Measurements from ENCODE around the gene CDT1. TPM values are rescaled to one million over a fixed set of nuclear protein-coding genes. Genes with fewer than 3 reads are reported as not detected.

CDT1 gene
- total RNA-seq, 1 experiment from 2014 or later = 16.6 TPM

- peaks cover 13% of the 10 kb centered on the region for H3K36me3 Mint-ChIP-seq (ENCODE audit: insufficient read depth, unreplicated experiment)
- no peak for DNase-seq (ENCODE audit: unreplicated experiment)
- TF ChIP-seq CTCF (IDR thresholded peaks at IDR 0.05; ENCODE audit: unreplicated experiment) = no peak
- peaks cover 8% of the 10 kb centered on the region for H3K4me1 Mint-ChIP-seq (ENCODE audit: insufficient read depth, unreplicated experiment)
- peak overlapping the region; percentile 27 for H3K27ac Mint-ChIP-seq (ENCODE audit: low read depth, unreplicated experiment)
- no peaks in the 10 kb centered on the region for H3K9me3 Mint-ChIP-seq (ENCODE audit: unreplicated experiment)
- ChIA-PET CTCF (interaction anchor here (0.7 to 2.5 kb wide), 5 partner anchors 9 to 301 kb away, joined by 3 to 13 read pairs (median 3); no protein-coding TSS in a partner anchor), POLR2A (interaction anchor here (0.5 to 1.8 kb wide), 4 partner anchors 8 to 749 kb away, joined by 3 to 6 read pairs (median 4); partner anchors contain the start of gene SPG7)
- BruUV-seq (replicated peaks) = no TSS peak
- H3K4me3 Mint-ChIP-seq (ENCODE audit: unreplicated experiment) = no peak overlapping the region
- intact Hi-C loops (cut with micrococcal nuclease) = no loop called here
- H3K27me3 Mint-ChIP-seq (ENCODE audit: insufficient read depth, unreplicated experiment) = no peaks in the 10 kb centered on the region
Measured at GRCh38 chr16:88759245-88759975, 44.2 kb upstream of the CDT1 start.

GRCh38 chr16:88759976-88760350 is 43.6 kb upstream of the CDT1 start:
- H3K27ac Mint-ChIP-seq (ENCODE audit: low read depth, unreplicated experiment) = no peak overlapping the region
- H3K9me3 Mint-ChIP-seq (ENCODE audit: unreplicated experiment) = no peaks in the 10 kb centered on the region
- H3K27me3 Mint-ChIP-seq (ENCODE audit: insufficient read depth, unreplicated experiment) = no peaks in the 10 kb centered on the region
- H3K4me1 Mint-ChIP-seq (ENCODE audit: insufficient read depth, unreplicated experiment) = peaks cover 6% of the 10 kb centered on the region
- no peak for DNase-seq (ENCODE audit: unreplicated experiment)
- BruUV-seq (replicated peaks) = no TSS peak
- H3K36me3 Mint-ChIP-seq (ENCODE audit: insufficient read depth, unreplicated experiment) = peaks cover 19% of the 10 kb centered on the region
- H3K4me3 Mint-ChIP-seq (ENCODE audit: unreplicated experiment) = no peak overlapping the region
- ChIA-PET POLR2A (interaction anchor here (1.6 to 1.8 kb wide), 2 partner anchors 8 to 24 kb away, joined by 4 to 6 read pairs; no protein-coding TSS in a partner anchor), CTCF (interaction anchor here (1.1 to 2.5 kb wide), 3 partner anchors 8 to 23 kb away, joined by 3 to 13 read pairs (median 10); no protein-coding TSS in a partner anchor)
- no peak for TF ChIP-seq CTCF (IDR thresholded peaks at IDR 0.05; ENCODE audit: unreplicated experiment)
- intact Hi-C loops (cut with micrococcal nuclease) = no loop called here

- Mint-ChIP-seq H3K9me3 (ENCODE audit: unreplicated experiment) (no peaks in the 10 kb centered on the region), H3K27me3 (ENCODE audit: insufficient read depth, unreplicated experiment) (no peaks in the 10 kb centered on the region), H3K36me3 (ENCODE audit: insufficient read depth, unreplicated experiment) (peaks cover 22% of the 10 kb centered on the region), H3K4me1 (ENCODE audit: insufficient read depth, unreplicated experiment) (peaks cover under 1% of the 10 kb centered on the region), H3K4me3 (ENCODE audit: unreplicated experiment) (no peak overlapping the region), H3K27ac (ENCODE audit: low read depth, unreplicated experiment) (no peak overlapping the region)
- TF ChIP-seq CTCF (IDR thresholded peaks at IDR 0.05; ENCODE audit: unreplicated experiment) = no peak
- POLR2A ChIA-PET = interaction anchor here (0.6 kb wide), 1 partner anchor 143 kb away, joined by 3 read pairs; no protein-coding TSS in a partner anchor
- peak; percentile 46 for DNase-seq (ENCODE audit: unreplicated experiment)
- intact Hi-C loops (cut with micrococcal nuclease) = no loop called here
- CTCF ChIA-PET = interaction anchor here (0.5 to 2.5 kb wide), 5 partner anchors 8 to 453 kb away, joined by 3 to 13 read pairs (median 3); no protein-coding TSS in a partner anchor
- no TSS peak for BruUV-seq (replicated peaks)
Measured at GRCh38 chr16:88760424-88761142, 43.0 kb upstream of the CDT1 start.

- Mint-ChIP-seq H3K4me3 (ENCODE audit: unreplicated experiment) (no peak overlapping the region), H3K4me1 (ENCODE audit: insufficient read depth, unreplicated experiment) (no peaks in the 10 kb centered on the region), H3K27ac (ENCODE audit: low read depth, unreplicated experiment) (no peak overlapping the region), H3K27me3 (ENCODE audit: insufficient read depth, unreplicated experiment) (no peaks in the 10 kb centered on the region), H3K9me3 (ENCODE audit: unreplicated experiment) (no peaks in the 10 kb centered on the region), H3K36me3 (ENCODE audit: insufficient read depth, unreplicated experiment) (peaks cover 27% of the 10 kb centered on the region)
- intact Hi-C loops (cut with micrococcal nuclease) = no loop called here
- DNase-seq (ENCODE audit: unreplicated experiment) = no peak
- TF ChIP-seq CTCF (IDR thresholded peaks at IDR 0.05; ENCODE audit: unreplicated experiment) = no peak
- BruUV-seq (replicated peaks) = no TSS peak
- CTCF ChIA-PET = interaction anchor here (0.6 to 2.5 kb wide), 3 partner anchors 18 to 684 kb away, joined by 3 to 13 read pairs (median 10); no protein-coding TSS in a partner anchor
- POLR2A ChIA-PET = interaction anchor here (0.6 kb wide), 1 partner anchor 144 kb away, joined by 3 read pairs; no protein-coding TSS in a partner anchor
Measured at GRCh38 chr16:88761143-88761534, 42.5 kb upstream of the CDT1 start.

All from MCF 10A (cell line).